ENCODE data around the gene QSOX2.

Gene QSOX2

DNA sequence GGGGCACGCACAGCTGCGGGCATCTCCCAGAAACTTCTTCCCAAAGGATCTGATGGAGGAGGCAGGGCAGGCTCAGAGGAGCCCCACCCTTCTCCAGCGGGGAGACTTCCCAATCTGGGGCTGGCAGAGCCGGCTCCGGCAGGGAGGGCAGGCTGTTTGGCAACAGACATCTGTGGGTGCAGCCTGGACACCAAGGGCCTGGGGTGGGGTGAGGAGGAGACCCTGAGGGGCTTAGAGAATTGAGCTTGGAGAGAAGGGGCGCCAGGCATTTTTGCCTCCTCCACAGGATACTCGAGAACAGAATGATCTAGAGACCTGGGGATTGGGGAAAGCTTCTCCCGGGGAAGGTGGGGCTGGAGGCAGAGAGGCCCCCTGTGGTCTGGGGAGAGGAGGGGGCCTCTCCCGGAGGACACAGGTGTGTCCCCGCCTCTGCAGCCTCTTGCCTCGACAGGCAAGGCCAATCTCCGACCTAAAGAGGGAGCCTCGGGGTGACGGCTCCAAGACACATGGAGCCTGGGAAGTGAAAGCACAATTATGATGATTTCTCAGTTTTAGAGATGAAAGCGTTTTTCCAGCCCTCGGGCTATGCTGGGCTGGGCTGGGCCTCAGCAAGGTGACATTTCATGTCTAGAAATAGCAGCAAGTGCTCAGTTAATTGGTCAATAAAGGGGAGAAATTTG is 49.1 kb downstream of the QSOX2 start:
- DNase-seq (ENCODE audit: low read depth), result no peak
- no peak overlapping the region for H3K4me3 ChIP-seq (ENCODE audit: low read length)
- TF ChIP-seq, protein P1, sequence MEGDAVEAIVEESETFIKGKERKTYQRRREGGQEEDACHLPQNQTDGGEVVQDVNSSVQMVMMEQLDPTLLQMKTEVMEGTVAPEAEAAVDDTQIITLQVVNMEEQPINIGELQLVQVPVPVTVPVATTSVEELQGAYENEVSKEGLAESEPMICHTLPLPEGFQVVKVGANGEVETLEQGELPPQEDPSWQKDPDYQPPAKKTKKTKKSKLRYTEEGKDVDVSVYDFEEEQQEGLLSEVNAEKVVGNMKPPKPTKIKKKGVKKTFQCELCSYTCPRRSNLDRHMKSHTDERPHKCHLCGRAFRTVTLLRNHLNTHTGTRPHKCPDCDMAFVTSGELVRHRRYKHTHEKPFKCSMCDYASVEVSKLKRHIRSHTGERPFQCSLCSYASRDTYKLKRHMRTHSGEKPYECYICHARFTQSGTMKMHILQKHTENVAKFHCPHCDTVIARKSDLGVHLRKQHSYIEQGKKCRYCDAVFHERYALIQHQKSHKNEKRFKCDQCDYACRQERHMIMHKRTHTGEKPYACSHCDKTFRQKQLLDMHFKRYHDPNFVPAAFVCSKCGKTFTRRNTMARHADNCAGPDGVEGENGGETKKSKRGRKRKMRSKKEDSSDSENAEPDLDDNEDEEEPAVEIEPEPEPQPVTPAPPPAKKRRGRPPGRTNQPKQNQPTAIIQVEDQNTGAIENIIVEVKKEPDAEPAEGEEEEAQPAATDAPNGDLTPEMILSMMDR (conservative IDR thresholded peaks at IDR 0.05; ENCODE audit: low read depth, low read length), result no peak

GRCh38 chr9:136194540-136194939 is 51.1 kb downstream of the QSOX2 start:
- TF ChIP-seq, protein P1 (conservative IDR thresholded peaks at IDR 0.05; ENCODE audit: low read depth, low read length), result no peak
- DNase-seq (ENCODE audit: low read depth), result no peak
- no peak overlapping the region for H3K4me3 ChIP-seq (ENCODE audit: low read length)

DNA sequence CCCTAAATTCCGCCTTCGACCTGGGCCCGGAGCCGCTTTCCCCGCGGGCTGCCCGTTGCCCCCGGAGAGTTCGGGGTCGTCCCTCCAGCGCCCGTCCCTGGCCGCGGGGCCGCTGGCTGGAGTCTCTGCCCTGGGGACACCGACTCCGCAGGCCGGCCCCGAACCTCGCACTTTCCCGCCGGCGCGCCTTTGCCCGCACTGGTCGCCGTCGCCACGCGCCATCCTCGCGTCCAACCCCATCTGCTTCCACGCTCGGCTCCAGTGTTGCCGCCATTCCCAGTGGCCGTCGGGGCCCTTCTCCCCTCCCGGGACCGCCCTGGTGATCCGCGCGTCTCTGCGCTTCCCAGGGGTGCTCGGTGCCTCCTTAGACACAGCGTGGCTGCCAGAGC is 51.7 kb downstream of the QSOX2 start:
- DNase-seq (ENCODE audit: low read depth), result no peak
- TF ChIP-seq, protein P1 (conservative IDR thresholded peaks at IDR 0.05; ENCODE audit: low read depth, low read length), result no peak
- no peak overlapping the region for H3K4me3 ChIP-seq (ENCODE audit: low read length)

- DNase-seq (ENCODE audit: low read depth), result no peak
- H3K4me3 ChIP-seq (ENCODE audit: low read length), result no peak overlapping the region
- TF ChIP-seq, protein P1 (conservative IDR thresholded peaks at IDR 0.05; ENCODE audit: low read depth, low read length), result no peak
Observed at GRCh38 chr9:136193127-136193890, 52.3 kb downstream of the QSOX2 start.

DNA sequence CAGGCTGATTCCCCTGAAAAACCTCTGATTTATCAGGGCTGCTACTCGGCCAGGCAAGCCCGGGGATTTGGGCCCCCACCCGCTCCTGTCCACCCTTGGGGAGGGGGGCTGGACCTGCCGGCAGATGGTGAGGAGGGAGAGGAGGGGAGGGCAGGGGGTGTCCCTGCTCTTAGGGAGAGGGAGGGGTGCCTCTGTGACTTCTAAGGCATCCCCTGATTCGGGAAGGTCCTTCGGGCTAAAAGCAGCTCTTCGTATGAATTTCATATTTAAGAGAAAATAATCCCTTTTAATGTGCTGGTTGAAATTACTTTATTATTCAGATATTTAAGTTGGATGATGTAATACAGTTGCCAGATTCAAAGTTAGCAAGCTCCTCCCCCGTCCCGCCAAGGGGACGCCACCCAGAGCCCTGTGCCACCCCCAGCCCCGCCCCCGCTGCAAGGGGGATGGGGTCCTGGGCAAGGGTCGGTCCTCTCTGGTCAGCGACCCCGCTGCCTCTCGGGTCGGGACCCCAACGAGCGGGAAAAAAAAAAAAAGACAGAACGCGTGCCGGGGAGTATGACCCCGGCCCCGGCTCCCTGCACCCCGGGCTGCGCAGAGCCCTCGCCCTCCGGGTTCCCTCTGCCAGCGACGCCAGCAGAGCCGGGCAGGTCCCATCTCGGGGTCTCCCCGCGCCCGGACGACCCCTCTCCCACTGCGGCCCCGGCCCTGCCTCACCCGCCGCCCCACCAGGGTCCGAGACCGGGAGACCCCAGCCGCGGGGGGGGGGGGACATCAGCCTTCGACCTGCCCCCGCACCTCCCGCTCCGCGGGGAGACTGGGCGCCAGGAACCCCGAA is 53.1 kb downstream of the QSOX2 start:
- no peak for DNase-seq (ENCODE audit: low read depth)
- TF ChIP-seq, protein P1 (conservative IDR thresholded peaks at IDR 0.05; ENCODE audit: low read depth, low read length), result no peak
- no peak overlapping the region for H3K4me3 ChIP-seq (ENCODE audit: low read length)

- TF ChIP-seq, protein P1 (conservative IDR thresholded peaks at IDR 0.05; ENCODE audit: low read depth, low read length), result no peak
- H3K4me3 ChIP-seq (ENCODE audit: low read length), result no peak overlapping the region
- no peak for DNase-seq (ENCODE audit: low read depth)
Observed at GRCh38 chr9:136191960-136192286, 53.7 kb downstream of the QSOX2 start.
